ENCODE measurements around the gene ARHGAP44. TPM values are rescaled to one million over a fixed set of nuclear protein-coding genes. Genes with fewer than 3 reads are reported as not detected.

ARHGAP44 gene
- total and polyA plus RNA-seq, 9 of the 15 experiments (the other 6 are each of a cell fraction or from before 2014, with no cell fraction given): 0.01 to 0.68 (median 0.07) TPM; not detected in 1

DNA sequence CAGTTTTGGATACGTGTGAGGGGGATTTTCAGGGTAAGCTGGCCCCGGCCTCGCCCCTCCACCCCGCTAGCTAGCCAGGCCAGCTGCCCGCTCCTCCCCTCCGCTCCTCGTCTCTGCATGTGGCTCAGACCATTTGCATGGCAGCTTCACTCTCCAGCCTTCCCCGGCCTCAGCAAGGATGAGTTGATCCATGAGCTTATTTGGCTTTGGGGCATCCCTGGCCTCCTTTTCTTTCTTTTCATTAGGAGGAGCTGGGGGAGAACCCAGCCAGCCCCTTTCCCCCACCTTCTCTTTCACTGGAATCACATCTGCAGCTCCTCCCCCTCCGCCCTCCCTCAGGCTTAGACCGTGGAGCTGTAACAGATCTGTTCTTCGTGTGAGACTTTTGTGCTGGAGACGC is 197.8 kb downstream of the ARHGAP44 start:
- peaks cover 13% of the 10 kb centered on the region; the same call in 2 of the 3 replicates for H3K36me3 ChIP-seq (ENCODE audit: control insufficient read depth, insufficient read depth, low read length)
- no peak for FAIRE-seq
- ATAC-seq: no peak
- intact Hi-C loops (cut with micrococcal nuclease): no loop called here
- H4K20me1 ChIP-seq (replicated peaks; ENCODE audit: control insufficient read depth, insufficient read depth, low read length): no peaks in the 10 kb centered on the region
- H3K27me3 ChIP-seq (ENCODE audit: control insufficient read depth in 2 of 2, insufficient read depth in 2 of 2, low read length in 2 of 2): no peaks in the 10 kb centered on the region
- H3K9me1 ChIP-seq (ENCODE audit: control insufficient read depth, insufficient read depth, low read length): no peaks in the 10 kb centered on the region
- H3K9ac ChIP-seq (ENCODE audit: insufficient read depth in 1 of 2, low read depth in 2 of 2, low read length in 2 of 2): no peak overlapping the region
- H3K4me1 ChIP-seq (replicated peaks in 1 of 2; ENCODE audit: control insufficient read depth in 2 of 2, insufficient read depth in 2 of 2, low read length in 2 of 2): peaks cover 2 to 3% of the 10 kb centered on the region in 2 experiments; a peak in 2 of 5 replicates
- no peak overlapping the region for H3K4me3 ChIP-seq
- no peak for DNase-seq (ENCODE audit: extremely low read depth in 1 of 4, low spot score in 3 of 4)
- no peak overlapping the region for H3K27ac ChIP-seq (ENCODE audit: extremely low read depth, low read depth, low read length)
- H3K79me2 ChIP-seq (ENCODE audit: control insufficient read depth, insufficient read depth, low read length): no peaks in the 10 kb centered on the region
- H2AFZ ChIP-seq (ENCODE audit: low read depth, low read length): no peak overlapping the region
- H3K9me3 ChIP-seq (replicated peaks; ENCODE audit: control insufficient read depth, insufficient read depth, low read depth, low read length): no peaks in the 10 kb centered on the region
- no peak overlapping the region for H3K4me2 ChIP-seq (ENCODE audit: insufficient read depth, low read length)
- CTCF ChIA-PET (ENCODE audit: low intra/inter-chr PET ratio): no interaction called here
- POLR2A ChIA-PET: no interaction called here
- in situ Hi-C loops (cut with MboI): no loop called here
- no peak for TF ChIP-seq FOXK2 (conservative IDR thresholded peaks at IDR 0.05 in 1 of 2, IDR thresholded peaks at IDR 0.05 in 1 of 2; ENCODE audit: low read depth in 2 of 2)
- TF ChIP-seq, protein P1, sequence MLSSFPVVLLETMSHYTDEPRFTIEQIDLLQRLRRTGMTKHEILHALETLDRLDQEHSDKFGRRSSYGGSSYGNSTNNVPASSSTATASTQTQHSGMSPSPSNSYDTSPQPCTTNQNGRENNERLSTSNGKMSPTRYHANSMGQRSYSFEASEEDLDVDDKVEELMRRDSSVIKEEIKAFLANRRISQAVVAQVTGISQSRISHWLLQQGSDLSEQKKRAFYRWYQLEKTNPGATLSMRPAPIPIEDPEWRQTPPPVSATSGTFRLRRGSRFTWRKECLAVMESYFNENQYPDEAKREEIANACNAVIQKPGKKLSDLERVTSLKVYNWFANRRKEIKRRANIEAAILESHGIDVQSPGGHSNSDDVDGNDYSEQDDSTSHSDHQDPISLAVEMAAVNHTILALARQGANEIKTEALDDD (IDR thresholded peaks at IDR 0.05): no peak
- no peak for TF ChIP-seq SP2 (IDR thresholded peaks at IDR 0.05; ENCODE audit: extremely low read depth, low read depth, low read length, poor library complexity, severe bottlenecking)
- no peak for TF ChIP-seq ZNF24 (IDR thresholded peaks at IDR 0.05)
- TF ChIP-seq, protein P2, sequence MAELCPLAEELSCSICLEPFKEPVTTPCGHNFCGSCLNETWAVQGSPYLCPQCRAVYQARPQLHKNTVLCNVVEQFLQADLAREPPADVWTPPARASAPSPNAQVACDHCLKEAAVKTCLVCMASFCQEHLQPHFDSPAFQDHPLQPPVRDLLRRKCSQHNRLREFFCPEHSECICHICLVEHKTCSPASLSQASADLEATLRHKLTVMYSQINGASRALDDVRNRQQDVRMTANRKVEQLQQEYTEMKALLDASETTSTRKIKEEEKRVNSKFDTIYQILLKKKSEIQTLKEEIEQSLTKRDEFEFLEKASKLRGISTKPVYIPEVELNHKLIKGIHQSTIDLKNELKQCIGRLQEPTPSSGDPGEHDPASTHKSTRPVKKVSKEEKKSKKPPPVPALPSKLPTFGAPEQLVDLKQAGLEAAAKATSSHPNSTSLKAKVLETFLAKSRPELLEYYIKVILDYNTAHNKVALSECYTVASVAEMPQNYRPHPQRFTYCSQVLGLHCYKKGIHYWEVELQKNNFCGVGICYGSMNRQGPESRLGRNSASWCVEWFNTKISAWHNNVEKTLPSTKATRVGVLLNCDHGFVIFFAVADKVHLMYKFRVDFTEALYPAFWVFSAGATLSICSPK (IDR thresholded peaks at IDR 0.05; ENCODE audit: borderline replicate concordance): no peak
- no TSS peak for BruUV-seq (replicated peaks)
- 7% methylated on average over 8 of the region's 12 CpGs for WGBS (ENCODE audit: insufficient coverage, low coverage, missing lambda C conversion rate)

Data from K562 (cell line).